ENCODE data around the gene GGACT.

DNA sequence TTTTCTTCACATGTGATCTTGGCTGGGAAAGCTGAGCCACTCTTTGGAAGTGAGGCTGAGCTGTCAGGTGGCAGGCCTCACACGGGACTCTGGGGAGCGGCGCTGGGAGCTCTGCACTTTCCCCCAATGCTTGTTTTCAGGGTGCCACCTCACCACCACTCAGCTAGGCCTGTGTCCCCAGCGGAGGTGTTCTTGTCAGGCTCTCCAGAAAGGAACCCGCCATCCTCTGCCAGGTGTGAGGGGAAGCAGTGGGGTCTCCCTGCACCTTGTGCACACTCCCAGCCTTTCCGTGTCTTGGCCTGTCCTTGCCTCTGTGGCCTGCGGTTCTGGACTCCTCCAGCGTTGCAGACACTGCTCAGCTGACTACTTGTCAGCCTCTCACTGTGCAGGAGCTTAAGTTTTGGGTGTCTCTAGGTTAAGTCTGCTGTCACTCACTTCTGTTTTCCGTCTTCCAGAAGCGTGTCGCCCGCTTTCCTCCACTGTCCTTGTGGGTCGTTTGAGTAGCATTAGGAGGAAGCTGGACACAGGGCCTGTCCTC lies 51.9 kb downstream of the GGACT start:
- TF ChIP-seq BHLHE40 (IDR thresholded peaks at IDR 0.05; ENCODE audit: borderline replicate concordance), result no peak
- TF ChIP-seq LEF1 (IDR thresholded peaks at IDR 0.05; ENCODE audit: borderline replicate concordance), result no peak
- no peak for TF ChIP-seq FOXK2 (IDR thresholded peaks at IDR 0.05)
- TF ChIP-seq CTBP1 (IDR thresholded peaks at IDR 0.05; ENCODE audit: borderline replicate concordance), result no peak
- no peak for TF ChIP-seq SP1 (IDR thresholded peaks at IDR 0.05)
- TF ChIP-seq TARDBP (IDR thresholded peaks at IDR 0.05), result no peak
- TF ChIP-seq ZNF384 (IDR thresholded peaks at IDR 0.05), result no peak
- TF ChIP-seq FOXM1 (IDR thresholded peaks at IDR 0.05; ENCODE audit: borderline replicate concordance), result no peak
- no peak for TF ChIP-seq ELF4 (IDR thresholded peaks at IDR 0.05)
- TF ChIP-seq, protein P1, sequence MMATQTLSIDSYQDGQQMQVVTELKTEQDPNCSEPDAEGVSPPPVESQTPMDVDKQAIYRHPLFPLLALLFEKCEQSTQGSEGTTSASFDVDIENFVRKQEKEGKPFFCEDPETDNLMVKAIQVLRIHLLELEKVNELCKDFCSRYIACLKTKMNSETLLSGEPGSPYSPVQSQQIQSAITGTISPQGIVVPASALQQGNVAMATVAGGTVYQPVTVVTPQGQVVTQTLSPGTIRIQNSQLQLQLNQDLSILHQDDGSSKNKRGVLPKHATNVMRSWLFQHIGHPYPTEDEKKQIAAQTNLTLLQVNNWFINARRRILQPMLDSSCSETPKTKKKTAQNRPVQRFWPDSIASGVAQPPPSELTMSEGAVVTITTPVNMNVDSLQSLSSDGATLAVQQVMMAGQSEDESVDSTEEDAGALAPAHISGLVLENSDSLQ (IDR thresholded peaks at IDR 0.05), result no peak
- TF ChIP-seq ARNT (IDR thresholded peaks at IDR 0.05), result no peak
- TF ChIP-seq SUZ12 (IDR thresholded peaks at IDR 0.05), result no peak
- TF ChIP-seq HDGF (IDR thresholded peaks at IDR 0.05; ENCODE audit: borderline replicate concordance), result no peak
